C4-2B (cell line): Measurements from ENCODE around the gene SHE.

Experiments
- H3K27ac ChIP-seq: fragments of 450-650 bp; 2 replicates; pipeline ENCODE4 v1.5.1; 2017
- ZFX ChIP-seq: fragments of 450-650 bp; IDR thresholded peaks from 2 replicates; pipeline ENCODE4 v1.6.1; 2017
- TF ChIP-seq, protein P1 (sequence below): fragments of 450-650 bp; conservative IDR thresholded peaks from 2 replicates; pipeline ENCODE4 v1.5.1; 2017; ENCODE audit warnings: mild to moderate bottlenecking

SHE gene

DNA sequence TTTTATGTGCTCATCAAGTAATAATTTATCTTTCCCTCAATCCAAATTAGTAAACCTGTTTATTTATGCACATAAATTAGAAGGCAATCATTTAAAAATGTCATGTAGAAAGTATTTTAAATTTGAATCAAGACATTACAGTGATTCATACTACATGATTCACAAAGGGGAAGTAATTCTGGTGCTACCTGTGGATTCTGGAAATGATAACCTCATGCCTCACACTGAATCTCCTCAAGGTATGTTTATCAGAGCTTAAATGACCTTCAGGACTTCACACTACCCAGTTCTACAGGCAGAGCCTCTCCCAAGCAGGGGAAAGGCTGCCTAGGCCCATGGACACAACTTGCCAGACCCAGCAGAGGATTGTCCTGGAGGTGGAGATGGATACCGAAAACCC is 25.4 kb downstream of the SHE start:
- no peak overlapping the region for H3K27ac ChIP-seq
- TF ChIP-seq, protein P1, sequence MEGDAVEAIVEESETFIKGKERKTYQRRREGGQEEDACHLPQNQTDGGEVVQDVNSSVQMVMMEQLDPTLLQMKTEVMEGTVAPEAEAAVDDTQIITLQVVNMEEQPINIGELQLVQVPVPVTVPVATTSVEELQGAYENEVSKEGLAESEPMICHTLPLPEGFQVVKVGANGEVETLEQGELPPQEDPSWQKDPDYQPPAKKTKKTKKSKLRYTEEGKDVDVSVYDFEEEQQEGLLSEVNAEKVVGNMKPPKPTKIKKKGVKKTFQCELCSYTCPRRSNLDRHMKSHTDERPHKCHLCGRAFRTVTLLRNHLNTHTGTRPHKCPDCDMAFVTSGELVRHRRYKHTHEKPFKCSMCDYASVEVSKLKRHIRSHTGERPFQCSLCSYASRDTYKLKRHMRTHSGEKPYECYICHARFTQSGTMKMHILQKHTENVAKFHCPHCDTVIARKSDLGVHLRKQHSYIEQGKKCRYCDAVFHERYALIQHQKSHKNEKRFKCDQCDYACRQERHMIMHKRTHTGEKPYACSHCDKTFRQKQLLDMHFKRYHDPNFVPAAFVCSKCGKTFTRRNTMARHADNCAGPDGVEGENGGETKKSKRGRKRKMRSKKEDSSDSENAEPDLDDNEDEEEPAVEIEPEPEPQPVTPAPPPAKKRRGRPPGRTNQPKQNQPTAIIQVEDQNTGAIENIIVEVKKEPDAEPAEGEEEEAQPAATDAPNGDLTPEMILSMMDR, result no peak

GRCh38 chr1:154474802-154475201 is 27.4 kb downstream of the SHE start:
- no peak overlapping the region for H3K27ac ChIP-seq
- TF ChIP-seq ZFX, result no peak
- TF ChIP-seq, protein P1, result no peak

GRCh38 chr1:154471304-154471703 is 30.9 kb downstream of the SHE start:
- TF ChIP-seq, protein P1, result no peak
- TF ChIP-seq ZFX, result no peak
- no peak overlapping the region for H3K27ac ChIP-seq

DNA sequence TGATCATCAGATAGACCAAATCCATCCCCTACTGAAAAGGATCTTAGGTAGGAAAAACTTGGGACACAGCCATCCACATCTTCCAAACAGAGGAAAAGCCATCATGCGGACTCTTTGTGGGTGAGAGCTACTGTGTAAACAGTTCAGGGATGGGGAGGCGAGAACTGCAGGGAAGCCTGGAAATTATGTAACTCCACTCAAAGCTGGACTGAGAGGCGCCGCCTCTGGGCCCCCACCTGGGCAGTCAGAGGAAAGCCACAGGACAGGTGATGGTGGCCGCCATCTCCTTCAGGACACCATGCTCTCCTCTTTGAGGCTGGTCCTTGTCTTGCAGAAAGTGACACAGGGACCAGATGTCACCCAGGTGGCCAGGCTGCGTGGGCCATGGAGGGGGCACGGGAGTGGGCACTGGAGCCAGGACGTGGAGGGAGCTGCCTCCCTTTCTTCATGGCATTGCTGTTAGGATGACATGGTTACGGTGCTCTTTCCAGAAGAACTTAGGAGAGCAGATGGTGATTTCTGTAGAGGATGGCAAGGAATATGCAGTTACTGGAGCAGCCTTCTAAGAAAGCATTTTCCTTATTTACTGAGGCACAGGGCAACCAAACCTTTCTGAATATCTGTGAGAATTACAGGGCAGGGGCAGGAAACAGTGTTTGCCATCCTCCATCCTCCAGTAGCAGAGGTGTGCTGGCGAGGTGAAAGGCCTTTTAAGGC is 32.2 kb downstream of the SHE start:
- no peak overlapping the region for H3K27ac ChIP-seq
- TF ChIP-seq, protein P1, result no peak
- no peak for TF ChIP-seq ZFX

DNA sequence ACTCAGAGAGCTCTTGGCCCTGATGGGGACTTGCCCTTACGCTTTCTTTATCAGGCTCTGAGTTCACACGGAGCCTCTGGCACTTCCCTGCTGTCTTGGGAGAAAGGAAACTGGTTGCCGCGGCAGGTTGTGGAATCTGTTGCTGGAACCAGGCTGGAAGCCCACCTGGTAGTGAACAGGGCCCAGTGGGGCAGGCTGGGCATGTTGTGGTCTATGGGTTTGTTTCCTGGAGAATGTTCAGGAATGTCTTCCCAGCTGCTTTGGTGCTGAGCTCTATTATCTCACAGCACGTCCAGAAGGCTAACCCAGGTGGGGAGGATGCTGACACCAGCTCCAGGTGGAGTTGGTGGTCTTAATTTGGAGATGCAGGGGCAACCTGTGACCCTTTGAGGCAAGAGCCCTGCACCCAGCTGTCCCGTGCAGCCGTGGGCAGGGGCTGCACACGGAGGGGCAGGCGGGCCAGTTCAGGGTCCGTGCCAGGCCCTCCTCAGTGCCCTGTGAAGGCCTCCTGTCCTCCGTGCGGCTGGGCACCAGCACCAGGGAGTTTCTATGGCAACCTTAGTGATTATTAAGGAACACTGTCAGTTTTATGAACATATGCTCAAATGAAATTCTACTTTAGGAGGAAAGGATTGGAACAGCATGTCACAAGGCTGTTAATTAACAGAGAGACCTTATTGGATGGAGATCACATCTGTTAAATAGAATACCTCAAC is 33.5 kb downstream of the SHE start:
- TF ChIP-seq, protein P1, result no peak
- no peak for TF ChIP-seq ZFX
- no peak overlapping the region for H3K27ac ChIP-seq

DNA sequence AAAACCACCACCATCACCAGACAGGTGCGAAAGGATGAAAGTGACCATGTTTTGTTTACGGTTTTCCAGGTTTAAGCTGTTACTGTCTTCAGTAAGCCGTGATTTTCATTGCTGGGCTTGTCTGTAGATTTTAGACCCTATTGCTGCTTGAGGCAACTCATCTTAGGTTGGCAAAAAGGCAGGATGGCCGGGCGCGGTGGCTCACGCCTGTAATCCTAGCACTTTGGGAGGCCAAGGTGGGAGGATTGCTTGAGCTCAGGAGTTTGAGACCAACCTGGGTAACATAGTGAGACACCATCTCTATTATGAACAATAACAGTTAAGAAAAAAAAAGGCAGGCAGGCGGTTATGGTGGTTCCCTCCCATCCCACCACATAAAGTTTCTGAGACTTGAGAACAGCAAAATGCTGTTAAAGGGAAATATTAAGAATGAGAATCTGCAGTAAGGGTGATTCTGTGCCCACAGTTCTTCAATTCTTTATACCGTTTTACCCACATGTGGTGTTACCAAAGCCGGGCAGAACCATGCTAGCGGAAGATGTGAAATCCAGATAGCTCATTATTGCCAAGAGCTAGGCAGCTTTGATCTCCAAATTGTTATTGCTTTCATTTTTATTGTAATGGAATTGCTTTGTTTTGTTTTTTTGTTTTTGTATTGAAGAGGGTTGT is 34.6 kb downstream of the SHE start:
- no peak overlapping the region for H3K27ac ChIP-seq
- TF ChIP-seq ZFX, result no peak
- TF ChIP-seq, protein P1, result no peak

- TF ChIP-seq, protein P1, result no peak
- no peak for TF ChIP-seq ZFX
- no peak overlapping the region for H3K27ac ChIP-seq
Measured at GRCh38 chr1:154466921-154467417, 35.2 kb downstream of the SHE start.
